Nephron progenitor cell (in vitro differentiated cells): ENCODE measurements around the gene BCL7C.

Experiments used
- DNase-seq: peaks from one replicate; pipeline ENCODE4 v3.0.0; 2021
- H3K27ac Mint-ChIP-seq: 2 replicates; pipeline ENCODE4 v1.8.0; 2021; ENCODE audit warnings: mild to moderate bottlenecking, moderate library complexity, mixed read lengths
- H3K27me3 Mint-ChIP-seq: 2 replicates; pipeline ENCODE4 v1.8.0; 2021; ENCODE audit warnings: mild to moderate bottlenecking, low read depth, mixed read lengths; ENCODE audit not compliant: poor library complexity
- H3K36me3 Mint-ChIP-seq: 2 replicates; pipeline ENCODE4 v1.8.0; 2021; ENCODE audit warnings: low read depth, mixed read lengths
- H3K4me1 Mint-ChIP-seq: 2 replicates; pipeline ENCODE4 v1.8.0; 2021; ENCODE audit warnings: mixed read lengths
- H3K4me3 Mint-ChIP-seq: 2 replicates; pipeline ENCODE4 v1.8.0; 2021; ENCODE audit warnings: mild to moderate bottlenecking, moderate library complexity, mixed read lengths
- H3K9me3 Mint-ChIP-seq: 2 replicates; pipeline ENCODE4 v1.8.0; 2021; ENCODE audit warnings: mild to moderate bottlenecking, moderate library complexity, mixed read lengths
- CTCF ChIP-seq: fragments of 200-600 bp; sonication (generic); IDR thresholded peaks from 2 replicates; pipeline ENCODE4 v1.5.0; 2021; ENCODE audit warnings: antibody characterized with exemption

BCL7C gene

GRCh38 chr16:30843501-30843900, 50.4 kb downstream of the BCL7C start:
- H3K4me3 Mint-ChIP-seq: no peak overlapping the region
- no peak for TF ChIP-seq CTCF

GRCh38 chr16:30842971-30843370, 50.9 kb downstream of the BCL7C start:
- Mint-ChIP-seq H3K27ac (no peak overlapping the region), H3K9me3 (peaks cover 32% of the 10 kb centered on the region), H3K4me1 (peaks cover 22% of the 10 kb centered on the region)

More at GRCh38 chr16:30843501-30843900, 50.4 kb downstream of the BCL7C start:
- Mint-ChIP-seq H3K27me3 (peaks cover 16% of the 10 kb centered on the region), H3K36me3 (peaks cover 10% of the 10 kb centered on the region), H3K4me1 (peaks cover 22% of the 10 kb centered on the region), H3K27ac (no peak overlapping the region), H3K9me3 (peaks cover 32% of the 10 kb centered on the region)
- DNase-seq: no peak

GRCh38 chr16:30841332-30841731, 52.5 kb downstream of the BCL7C start:
- Mint-ChIP-seq H3K4me3 (no peak overlapping the region), H3K36me3 (peaks cover 10% of the 10 kb centered on the region), H3K27me3 (peaks cover 12% of the 10 kb centered on the region), H3K9me3 (peaks cover 32% of the 10 kb centered on the region), H3K27ac (no peak overlapping the region), H3K4me1 (peaks cover 22% of the 10 kb centered on the region)
- DNase-seq: no peak
- no peak for TF ChIP-seq CTCF

More at GRCh38 chr16:30842971-30843370, 50.9 kb downstream of the BCL7C start:
- DNase-seq: no peak
- Mint-ChIP-seq H3K27me3 (peaks cover 16% of the 10 kb centered on the region), H3K4me3 (no peak overlapping the region), H3K36me3 (peaks cover 10% of the 10 kb centered on the region)
- TF ChIP-seq CTCF: no peak

- Mint-ChIP-seq H3K4me3 (no peak overlapping the region), H3K9me3 (peaks cover 32% of the 10 kb centered on the region), H3K36me3 (peaks cover 10% of the 10 kb centered on the region), H3K27ac (no peak overlapping the region), H3K4me1 (peaks cover 22% of the 10 kb centered on the region), H3K27me3 (peaks cover 12% of the 10 kb centered on the region)
- TF ChIP-seq CTCF: no peak
- no peak for DNase-seq
Observed at GRCh38 chr16:30840611-30841010, 53.3 kb downstream of the BCL7C start.

- Mint-ChIP-seq H3K36me3 (peaks cover 10% of the 10 kb centered on the region), H3K27ac (no peak overlapping the region), H3K9me3 (peaks cover 29% of the 10 kb centered on the region), H3K27me3 (peaks cover 12% of the 10 kb centered on the region), H3K4me1 (peaks cover 13% of the 10 kb centered on the region), H3K4me3 (no peak overlapping the region)
- TF ChIP-seq CTCF: no peak
- no peak for DNase-seq
Observed at GRCh38 chr16:30839523-30840227, 54.2 kb downstream of the BCL7C start.
